ENCODE results near the gene CAT.

CAT gene

GRCh38 chr11:34444428-34444827 is 5.7 kb downstream of the CAT start:
- peaks cover 0 to 1% of the 10 kb centered on the region in 2 donors for H3K36me3 ChIP-seq (replicated peaks in 1 of 2; ENCODE audit: control insufficient read depth in 2 of 2, insufficient read depth in 2 of 2, low read length in 2 of 2)
- H3K4me1 ChIP-seq (ENCODE audit: control insufficient read depth in 2 of 2, insufficient read depth in 1 of 2, low read depth in 1 of 2, low read length in 2 of 2): peaks cover 0 to 2% of the 10 kb centered on the region in 2 donors
- no peak overlapping the region for H2BK5ac ChIP-seq (ENCODE audit: low read length)
- H3K4me3 ChIP-seq (ENCODE audit: low read length in 2 of 2): no peak overlapping the region
- WGBS, 2 donors (ENCODE audit: extremely low coverage in 2 of 2, insufficient read length in 2 of 2, insufficient replicate concordance in 1 of 2): no CpG with 5 or more reads among the region's 4 CpGs
- no peak overlapping the region for H2AFZ ChIP-seq (ENCODE audit: low read length)
- H4K91ac ChIP-seq (ENCODE audit: low read depth, low read length, poor library complexity): no peak overlapping the region
- no peak overlapping the region for H3K23ac ChIP-seq (ENCODE audit: low read depth, low read length, poor library complexity)
- no peak overlapping the region for H3K9ac ChIP-seq (ENCODE audit: low read depth, low read length, poor library complexity)
- peaks cover 0 to 6% of the 10 kb centered on the region in 2 donors for H3K9me3 ChIP-seq (replicated peaks in 1 of 2; ENCODE audit: control insufficient read depth in 2 of 2, insufficient read depth in 1 of 2, low read depth in 1 of 2, low read length in 2 of 2)
- H3K18ac ChIP-seq (ENCODE audit: low read length): no peak overlapping the region
- H3K4ac ChIP-seq (ENCODE audit: low read length): no peak overlapping the region
- H3K14ac ChIP-seq (ENCODE audit: low read length): no peak overlapping the region
- H2BK120ac ChIP-seq (ENCODE audit: low read depth, low read length): no peak overlapping the region
- H2BK15ac ChIP-seq (ENCODE audit: low read length): no peak overlapping the region
- H2BK12ac ChIP-seq (ENCODE audit: low read length): no peak overlapping the region
- no peaks in the 10 kb centered on the region for H3K79me1 ChIP-seq (ENCODE audit: low read depth, low read length)
- DNase-seq (ENCODE audit: low spot score): no peak
- H3K4me2 ChIP-seq (ENCODE audit: insufficient read depth, low read length, poor library complexity, severe bottlenecking): no peak overlapping the region
- no peak overlapping the region for H2AK5ac ChIP-seq (ENCODE audit: low read depth, low read length)
- peaks cover 0 to 3% (median 0%) of the 10 kb centered on the region in 3 experiments for H3K27me3 ChIP-seq (ENCODE audit: control insufficient read depth in 3 of 3, insufficient read depth in 3 of 3, low read depth in 1 of 3, low read length in 3 of 3)
- H3K27ac ChIP-seq (replicated peaks; ENCODE audit: low read length): no peak overlapping the region
- H4K8ac ChIP-seq (ENCODE audit: low read depth, low read length): no peak overlapping the region

GRCh38 chr11:34445956-34446355 is 7.2 kb downstream of the CAT start:
- Histone ChIP-seq H3K14ac (ENCODE audit: low read length) (no peak overlapping the region), H2AFZ (ENCODE audit: low read length) (no peak overlapping the region), H2BK5ac (ENCODE audit: low read length) (no peak overlapping the region)

GRCh38 chr11:34446386-34446785 is 7.7 kb downstream of the CAT start:
- Histone ChIP-seq H3K4ac (ENCODE audit: low read length) (no peak overlapping the region), H3K18ac (ENCODE audit: low read length) (no peak overlapping the region), H3K79me1 (ENCODE audit: low read depth, low read length) (no peaks in the 10 kb centered on the region), H3K36me3 (replicated peaks in 1 of 2; ENCODE audit: control insufficient read depth in 2 of 2, insufficient read depth in 2 of 2, low read length in 2 of 2) (no peaks in the 10 kb centered on the region), H2BK12ac (ENCODE audit: low read length) (no peak overlapping the region), H2BK15ac (ENCODE audit: low read length) (no peak overlapping the region), H3K27me3 (ENCODE audit: control insufficient read depth in 3 of 3, insufficient read depth in 3 of 3, low read depth in 1 of 3, low read length in 3 of 3) (peaks cover 0 to 12% (median 0%) of the 10 kb centered on the region in 3 experiments), H3K9me3 (replicated peaks in 1 of 2; ENCODE audit: control insufficient read depth in 2 of 2, insufficient read depth in 1 of 2, low read depth in 1 of 2, low read length in 2 of 2) (peaks cover 0 to 4% of the 10 kb centered on the region in 2 donors), H2BK120ac (ENCODE audit: low read depth, low read length) (no peak overlapping the region), H3K27ac (replicated peaks; ENCODE audit: low read length) (no peak overlapping the region), H4K8ac (ENCODE audit: low read depth, low read length) (no peak overlapping the region), H3K23ac (ENCODE audit: low read depth, low read length, poor library complexity) (no peak overlapping the region), H3K14ac (ENCODE audit: low read length) (no peak overlapping the region), H4K91ac (ENCODE audit: low read depth, low read length, poor library complexity) (no peak overlapping the region), H3K4me2 (ENCODE audit: insufficient read depth, low read length, poor library complexity, severe bottlenecking) (no peak overlapping the region), H3K9ac (ENCODE audit: low read depth, low read length, poor library complexity) (no peak overlapping the region), H3K4me1 (ENCODE audit: control insufficient read depth in 2 of 2, insufficient read depth in 1 of 2, low read depth in 1 of 2, low read length in 2 of 2) (no peaks in the 10 kb centered on the region), H2BK5ac (ENCODE audit: low read length) (no peak overlapping the region), H3K4me3 (ENCODE audit: low read length in 2 of 2) (no peak overlapping the region), H2AFZ (ENCODE audit: low read length) (no peak overlapping the region), H2AK5ac (ENCODE audit: low read depth, low read length) (no peak overlapping the region)
- DNase-seq (ENCODE audit: low spot score): no peak
- no CpG with 5 or more reads among the region's 5 CpGs for WGBS, 2 donors (ENCODE audit: extremely low coverage in 2 of 2, insufficient read length in 2 of 2, insufficient replicate concordance in 1 of 2)

More at GRCh38 chr11:34445956-34446355, 7.2 kb downstream of the CAT start:
- WGBS, 2 donors (ENCODE audit: extremely low coverage in 2 of 2, insufficient read length in 2 of 2, insufficient replicate concordance in 1 of 2): 100% methylated on average over 1 of the region's 4 CpGs; no CpG with 5 or more reads in 1 of the 2 donors
- Histone ChIP-seq H2BK12ac (ENCODE audit: low read length) (no peak overlapping the region), H3K79me1 (ENCODE audit: low read depth, low read length) (no peaks in the 10 kb centered on the region), H3K27me3 (ENCODE audit: control insufficient read depth in 3 of 3, insufficient read depth in 3 of 3, low read depth in 1 of 3, low read length in 3 of 3) (peaks cover 0 to 12% (median 0%) of the 10 kb centered on the region in 3 experiments), H3K9ac (ENCODE audit: low read depth, low read length, poor library complexity) (no peak overlapping the region), H3K4me1 (ENCODE audit: control insufficient read depth in 2 of 2, insufficient read depth in 1 of 2, low read depth in 1 of 2, low read length in 2 of 2) (no peaks in the 10 kb centered on the region), H3K27ac (replicated peaks; ENCODE audit: low read length) (no peak overlapping the region), H3K4ac (ENCODE audit: low read length) (no peak overlapping the region), H2BK15ac (ENCODE audit: low read length) (no peak overlapping the region), H3K4me3 (ENCODE audit: low read length in 2 of 2) (no peak overlapping the region), H4K91ac (ENCODE audit: low read depth, low read length, poor library complexity) (no peak overlapping the region), H3K4me2 (ENCODE audit: insufficient read depth, low read length, poor library complexity, severe bottlenecking) (no peak overlapping the region), H2BK120ac (ENCODE audit: low read depth, low read length) (no peak overlapping the region), H2AK5ac (ENCODE audit: low read depth, low read length) (no peak overlapping the region), H3K9me3 (replicated peaks in 1 of 2; ENCODE audit: control insufficient read depth in 2 of 2, insufficient read depth in 1 of 2, low read depth in 1 of 2, low read length in 2 of 2) (peaks cover 0 to 4% of the 10 kb centered on the region in 2 donors), H3K18ac (ENCODE audit: low read length) (no peak overlapping the region), H3K23ac (ENCODE audit: low read depth, low read length, poor library complexity) (no peak overlapping the region), H3K36me3 (replicated peaks in 1 of 2; ENCODE audit: control insufficient read depth in 2 of 2, insufficient read depth in 2 of 2, low read length in 2 of 2) (no peaks in the 10 kb centered on the region), H4K8ac (ENCODE audit: low read depth, low read length) (no peak overlapping the region)
- DNase-seq (ENCODE audit: low spot score): no peak

GRCh38 chr11:34447044-34447443 is 8.3 kb downstream of the CAT start:
- Histone ChIP-seq H4K8ac (ENCODE audit: low read depth, low read length) (no peak overlapping the region), H3K79me1 (ENCODE audit: low read depth, low read length) (no peaks in the 10 kb centered on the region), H3K27me3 (ENCODE audit: control insufficient read depth in 3 of 3, insufficient read depth in 3 of 3, low read depth in 1 of 3, low read length in 3 of 3) (peaks cover 0 to 13% (median 0%) of the 10 kb centered on the region in 3 experiments), H2BK12ac (ENCODE audit: low read length) (no peak overlapping the region), H2BK15ac (ENCODE audit: low read length) (no peak overlapping the region), H3K36me3 (replicated peaks in 1 of 2; ENCODE audit: control insufficient read depth in 2 of 2, insufficient read depth in 2 of 2, low read length in 2 of 2) (no peaks in the 10 kb centered on the region), H3K27ac (replicated peaks; ENCODE audit: low read length) (no peak overlapping the region), H3K9ac (ENCODE audit: low read depth, low read length, poor library complexity) (no peak overlapping the region), H3K4me3 (ENCODE audit: low read length in 2 of 2) (no peak overlapping the region), H2AK5ac (ENCODE audit: low read depth, low read length) (no peak overlapping the region), H3K4me2 (ENCODE audit: insufficient read depth, low read length, poor library complexity, severe bottlenecking) (no peak overlapping the region), H2AFZ (ENCODE audit: low read length) (no peak overlapping the region), H3K18ac (ENCODE audit: low read length) (no peak overlapping the region), H3K14ac (ENCODE audit: low read length) (no peak overlapping the region), H2BK5ac (ENCODE audit: low read length) (no peak overlapping the region), H3K4me1 (ENCODE audit: control insufficient read depth in 2 of 2, insufficient read depth in 1 of 2, low read depth in 1 of 2, low read length in 2 of 2) (no peaks in the 10 kb centered on the region), H3K23ac (ENCODE audit: low read depth, low read length, poor library complexity) (no peak overlapping the region), H4K91ac (ENCODE audit: low read depth, low read length, poor library complexity) (no peak overlapping the region), H3K4ac (ENCODE audit: low read length) (no peak overlapping the region), H2BK120ac (ENCODE audit: low read depth, low read length) (no peak overlapping the region), H3K9me3 (replicated peaks in 1 of 2; ENCODE audit: control insufficient read depth in 2 of 2, insufficient read depth in 1 of 2, low read depth in 1 of 2, low read length in 2 of 2) (peaks cover 0 to 2% of the 10 kb centered on the region in 2 donors)
- DNase-seq (ENCODE audit: low spot score): no peak
